ENCODE data around the gene RMDN2. TPM values are rescaled to one million over a fixed set of nuclear protein-coding genes. Genes with fewer than 3 reads are reported as not detected.

Gene RMDN2
- total RNA-seq, 1 donor from 2014 or later: 21.9 TPM

DNA sequence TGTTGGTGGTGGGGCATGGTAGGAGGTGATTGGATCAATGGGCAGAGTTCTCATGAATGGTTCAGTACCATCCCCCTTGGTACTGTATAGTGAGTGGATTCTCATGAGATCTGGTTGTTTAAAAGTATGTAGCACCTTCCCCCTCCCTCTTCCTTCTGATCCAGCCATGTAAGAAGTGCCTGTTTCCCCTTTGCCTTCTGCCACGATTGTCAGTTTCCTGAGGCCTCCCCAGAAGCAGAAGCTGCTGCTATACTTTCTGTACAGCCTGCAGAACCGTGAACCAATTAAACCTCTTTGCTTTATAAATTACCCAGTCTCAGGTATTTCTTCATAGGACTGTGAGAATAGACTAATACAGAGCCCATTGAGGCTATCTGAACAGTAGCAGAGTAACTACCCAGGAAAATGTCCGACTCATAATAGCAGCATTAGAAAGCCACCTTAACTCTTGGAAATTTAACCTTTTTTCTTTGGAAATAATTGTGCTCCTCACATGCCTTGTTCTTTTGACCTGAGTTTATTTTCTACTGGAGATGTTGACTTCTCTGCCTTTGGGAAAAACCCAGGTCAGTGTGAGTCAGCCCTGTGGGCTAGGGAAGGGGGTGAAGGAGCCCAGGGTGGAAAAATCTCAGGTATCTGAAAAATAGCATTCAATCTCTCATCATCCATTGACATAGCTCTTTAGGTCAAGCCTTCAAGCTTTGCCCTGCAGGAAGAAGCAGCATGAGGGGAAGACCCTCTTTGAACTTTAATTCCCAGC lies 132.7 kb downstream of the RMDN2 start:
- Histone ChIP-seq H3K27ac (no peak overlapping the region), H3K4me1 (no peaks in the 10 kb centered on the region), H3K36me3 (no peaks in the 10 kb centered on the region), H3K9me3 (no peaks in the 10 kb centered on the region), H3K4me3 (no peak overlapping the region), H3K27me3 (ENCODE audit: low read depth) (no peaks in the 10 kb centered on the region)
- intact Hi-C loops (cut with DNase I): no loop called here
- TF ChIP-seq, protein P1, sequence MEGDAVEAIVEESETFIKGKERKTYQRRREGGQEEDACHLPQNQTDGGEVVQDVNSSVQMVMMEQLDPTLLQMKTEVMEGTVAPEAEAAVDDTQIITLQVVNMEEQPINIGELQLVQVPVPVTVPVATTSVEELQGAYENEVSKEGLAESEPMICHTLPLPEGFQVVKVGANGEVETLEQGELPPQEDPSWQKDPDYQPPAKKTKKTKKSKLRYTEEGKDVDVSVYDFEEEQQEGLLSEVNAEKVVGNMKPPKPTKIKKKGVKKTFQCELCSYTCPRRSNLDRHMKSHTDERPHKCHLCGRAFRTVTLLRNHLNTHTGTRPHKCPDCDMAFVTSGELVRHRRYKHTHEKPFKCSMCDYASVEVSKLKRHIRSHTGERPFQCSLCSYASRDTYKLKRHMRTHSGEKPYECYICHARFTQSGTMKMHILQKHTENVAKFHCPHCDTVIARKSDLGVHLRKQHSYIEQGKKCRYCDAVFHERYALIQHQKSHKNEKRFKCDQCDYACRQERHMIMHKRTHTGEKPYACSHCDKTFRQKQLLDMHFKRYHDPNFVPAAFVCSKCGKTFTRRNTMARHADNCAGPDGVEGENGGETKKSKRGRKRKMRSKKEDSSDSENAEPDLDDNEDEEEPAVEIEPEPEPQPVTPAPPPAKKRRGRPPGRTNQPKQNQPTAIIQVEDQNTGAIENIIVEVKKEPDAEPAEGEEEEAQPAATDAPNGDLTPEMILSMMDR (IDR thresholded peaks at IDR 0.05): no peak
- no peak for ATAC-seq
- no peak for DNase-seq

- H3K9me3 ChIP-seq: no peaks in the 10 kb centered on the region
- no peak overlapping the region for H3K4me3 ChIP-seq
- DNase-seq (no peak), ATAC-seq (no peak)
- TF ChIP-seq, protein P1 (IDR thresholded peaks at IDR 0.05): no peak
- intact Hi-C loops (cut with DNase I): no loop called here
- no peaks in the 10 kb centered on the region for H3K36me3 ChIP-seq
- no peak overlapping the region for H3K27ac ChIP-seq
- H3K4me1 ChIP-seq: no peaks in the 10 kb centered on the region
- no peaks in the 10 kb centered on the region for H3K27me3 ChIP-seq (ENCODE audit: low read depth)
These were observed 135.3 kb downstream of the RMDN2 start for GRCh38 chr2:38060236-38061018.

- intact Hi-C loops (cut with DNase I): no loop called here
- Histone ChIP-seq H3K27ac (no peak overlapping the region), H3K4me1 (no peaks in the 10 kb centered on the region), H3K4me3 (no peak overlapping the region), H3K27me3 (ENCODE audit: low read depth) (no peaks in the 10 kb centered on the region), H3K36me3 (no peaks in the 10 kb centered on the region), H3K9me3 (no peaks in the 10 kb centered on the region)
- TF ChIP-seq, protein P1 (IDR thresholded peaks at IDR 0.05): no peak
- ATAC-seq (no peak), DNase-seq (no peak)
These were observed 139.9 kb downstream of the RMDN2 start for GRCh38 chr2:38064801-38065501.

GRCh38 chr2:38065502-38066135 lies 140.5 kb downstream of the RMDN2 start:
- intact Hi-C loops (cut with DNase I): no loop called here
- ATAC-seq (no peak), DNase-seq (no peak)
- H3K4me1 ChIP-seq: no peaks in the 10 kb centered on the region
- H3K4me3 ChIP-seq: no peak overlapping the region
- no peaks in the 10 kb centered on the region for H3K9me3 ChIP-seq
- TF ChIP-seq, protein P1 (IDR thresholded peaks at IDR 0.05): no peak
- no peaks in the 10 kb centered on the region for H3K27me3 ChIP-seq (ENCODE audit: low read depth)
- H3K36me3 ChIP-seq: no peaks in the 10 kb centered on the region
- H3K27ac ChIP-seq: no peak overlapping the region

GRCh38 chr2:38066421-38067115 lies 141.5 kb downstream of the RMDN2 start:
- ATAC-seq: no peak

More at GRCh38 chr2:38066421-38067115, 141.5 kb downstream of the RMDN2 start:
- Histone ChIP-seq H3K27me3 (ENCODE audit: low read depth) (no peaks in the 10 kb centered on the region), H3K36me3 (no peaks in the 10 kb centered on the region), H3K4me3 (no peak overlapping the region), H3K9me3 (no peaks in the 10 kb centered on the region), H3K27ac (no peak overlapping the region), H3K4me1 (no peaks in the 10 kb centered on the region)
- TF ChIP-seq, protein P1 (IDR thresholded peaks at IDR 0.05): no peak
- no peak for DNase-seq
- intact Hi-C loops (cut with DNase I): no loop called here
